Measurements from ENCODE around the gene EPS15. TPM values are rescaled to one million over a fixed set of nuclear protein-coding genes. Genes with fewer than 3 reads are reported as not detected.

The EPS15 gene
- total RNA-seq, 4 donors from 2014 or later: 56.9 to 80.5 (median 64.3) TPM

DNA sequence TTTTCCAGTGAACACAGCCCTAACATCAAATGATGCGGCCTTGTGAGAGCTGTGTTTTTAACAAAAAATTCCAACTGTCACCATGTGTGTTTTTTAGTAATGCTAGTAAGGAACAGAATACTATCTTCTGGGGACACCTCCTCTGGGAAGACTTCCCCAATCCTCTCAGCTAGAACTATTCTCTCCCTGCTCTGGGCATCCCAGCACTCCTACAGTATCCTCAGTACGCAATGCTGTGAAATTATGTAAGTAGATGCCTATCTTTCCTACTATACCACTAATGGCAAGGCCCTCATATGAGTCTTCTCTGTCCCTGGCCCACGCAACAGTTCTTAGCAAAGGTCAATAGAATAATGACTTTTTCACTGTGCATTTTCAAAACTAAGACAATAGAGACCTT lies 169.2 kb downstream of the EPS15 start:
- TF ChIP-seq, protein P1, sequence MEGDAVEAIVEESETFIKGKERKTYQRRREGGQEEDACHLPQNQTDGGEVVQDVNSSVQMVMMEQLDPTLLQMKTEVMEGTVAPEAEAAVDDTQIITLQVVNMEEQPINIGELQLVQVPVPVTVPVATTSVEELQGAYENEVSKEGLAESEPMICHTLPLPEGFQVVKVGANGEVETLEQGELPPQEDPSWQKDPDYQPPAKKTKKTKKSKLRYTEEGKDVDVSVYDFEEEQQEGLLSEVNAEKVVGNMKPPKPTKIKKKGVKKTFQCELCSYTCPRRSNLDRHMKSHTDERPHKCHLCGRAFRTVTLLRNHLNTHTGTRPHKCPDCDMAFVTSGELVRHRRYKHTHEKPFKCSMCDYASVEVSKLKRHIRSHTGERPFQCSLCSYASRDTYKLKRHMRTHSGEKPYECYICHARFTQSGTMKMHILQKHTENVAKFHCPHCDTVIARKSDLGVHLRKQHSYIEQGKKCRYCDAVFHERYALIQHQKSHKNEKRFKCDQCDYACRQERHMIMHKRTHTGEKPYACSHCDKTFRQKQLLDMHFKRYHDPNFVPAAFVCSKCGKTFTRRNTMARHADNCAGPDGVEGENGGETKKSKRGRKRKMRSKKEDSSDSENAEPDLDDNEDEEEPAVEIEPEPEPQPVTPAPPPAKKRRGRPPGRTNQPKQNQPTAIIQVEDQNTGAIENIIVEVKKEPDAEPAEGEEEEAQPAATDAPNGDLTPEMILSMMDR (IDR thresholded peaks at IDR 0.05): no peak
- no peak for TF ChIP-seq POLR2A (IDR thresholded peaks at IDR 0.05)
- intact Hi-C loops (cut with DNase I; ENCODE audit: low total_unique reads): no loop called here
- WGBS, 2 donors: 93 to 97% methylated on average over 3 of the region's 3 CpGs
- H3K4me3 ChIP-seq (ENCODE audit: low read depth, poor library complexity, severe bottlenecking): no peak overlapping the region
- DNase-seq (ENCODE audit: low spot score in 2 of 2): peak in 1 of 2 donors; percentile 15

DNA sequence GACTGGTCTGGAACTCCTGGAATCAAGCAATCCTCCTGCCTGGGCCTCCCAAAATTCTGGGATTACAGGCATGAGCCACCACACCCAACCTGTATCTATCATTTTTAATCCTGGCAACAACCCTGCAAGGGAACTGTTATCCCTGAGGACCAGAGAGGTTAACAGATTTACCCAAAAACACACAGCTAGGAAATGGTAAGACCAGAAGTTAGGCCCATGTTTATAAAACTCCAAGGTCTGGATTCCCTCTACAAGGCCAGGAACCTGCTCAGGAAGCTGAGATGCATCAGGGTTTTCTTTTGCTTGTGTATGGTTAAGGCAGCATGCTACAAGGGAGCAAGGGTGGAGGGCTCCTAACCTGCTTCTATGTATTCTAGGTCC lies 170.9 kb downstream of the EPS15 start:
- TF ChIP-seq, protein P1 (IDR thresholded peaks at IDR 0.05): no peak
- intact Hi-C loops (cut with DNase I; ENCODE audit: low total_unique reads): no loop called here
- H3K4me3 ChIP-seq (ENCODE audit: low read depth, poor library complexity, severe bottlenecking): no peak overlapping the region
- no peak for DNase-seq (ENCODE audit: low spot score in 2 of 2)

DNA sequence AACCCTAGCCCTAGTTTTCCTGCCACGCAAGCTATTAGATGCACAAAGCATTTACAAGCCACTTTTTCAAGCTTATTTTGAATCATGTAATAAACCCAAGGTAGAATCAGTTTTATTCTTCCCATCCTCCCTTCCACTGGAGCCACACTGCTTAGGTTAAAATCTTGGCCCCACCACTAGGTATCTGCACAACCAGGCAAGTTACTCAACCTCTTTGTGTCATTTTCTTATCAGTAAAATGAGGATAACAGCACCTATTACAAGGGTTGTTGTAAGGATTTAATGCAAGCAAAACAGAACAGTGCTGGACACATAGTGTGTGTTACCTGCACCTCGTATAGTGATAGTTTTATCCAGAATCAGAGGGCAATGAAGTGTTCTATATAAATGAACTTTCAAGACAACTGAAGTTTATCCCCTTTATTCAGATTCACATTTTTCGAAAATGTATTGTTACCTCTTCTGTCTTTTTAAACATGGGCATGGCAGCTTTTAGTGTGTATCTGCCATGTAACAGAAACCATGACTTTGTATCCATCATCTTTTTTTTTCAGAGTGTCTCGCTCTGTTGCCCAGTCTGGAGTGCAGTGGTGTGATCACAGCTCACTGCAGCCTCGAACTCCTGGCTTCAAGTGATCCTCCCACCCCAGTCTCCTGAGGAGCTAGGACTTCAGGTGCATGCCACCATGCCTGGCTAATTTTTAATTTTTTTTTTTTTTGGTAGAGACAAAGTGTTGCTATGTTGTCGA lies 171.5 kb downstream of the EPS15 start:
- TF ChIP-seq, protein P1 (IDR thresholded peaks at IDR 0.05): no peak
- TF ChIP-seq POLR2A (IDR thresholded peaks at IDR 0.05): no peak
- 87 to 89% methylated on average over 6 of the region's 6 CpGs for WGBS, 2 donors

DNA sequence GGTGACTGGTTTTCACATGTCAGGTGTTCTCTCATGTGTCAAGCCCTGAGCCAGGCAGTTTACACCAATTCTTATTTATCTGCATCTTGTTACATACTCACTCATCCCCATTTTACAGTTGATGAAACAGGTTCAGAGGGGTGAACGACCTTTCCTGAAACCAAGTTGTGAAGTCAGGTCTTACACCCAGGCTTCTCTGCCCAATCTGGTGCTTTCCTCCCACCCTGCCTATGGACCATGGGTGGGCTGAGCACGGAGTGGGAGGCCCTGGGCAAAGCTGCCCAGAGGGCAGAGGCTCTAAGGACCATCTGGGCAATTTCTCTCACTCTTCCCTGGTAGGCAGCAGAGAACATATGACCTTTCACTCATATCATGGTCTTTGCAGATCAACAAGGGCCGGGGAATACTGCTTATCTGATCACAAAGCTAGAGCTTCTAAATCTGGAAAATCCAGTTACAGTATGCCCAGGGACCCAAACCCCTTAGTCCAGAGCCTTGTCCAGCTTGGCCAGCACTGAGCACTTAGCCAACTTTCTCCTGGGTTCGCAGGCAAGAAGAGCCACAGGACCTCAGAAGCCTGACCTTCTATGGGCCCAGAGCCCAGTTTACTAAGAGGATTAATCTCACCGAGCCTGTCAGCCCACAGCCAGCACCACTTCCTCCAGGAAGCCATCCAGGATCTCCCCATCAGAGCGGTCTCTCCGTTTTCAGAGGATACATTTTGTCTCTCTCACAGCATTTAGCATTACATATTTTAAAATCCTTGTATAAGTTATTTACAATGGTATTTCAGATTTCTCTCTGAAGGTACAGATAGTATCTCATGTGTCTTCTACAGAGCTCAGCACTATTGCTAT lies 172.8 kb downstream of the EPS15 start:
- WGBS, 2 donors: 68 to 79% methylated on average over 7 of the region's 7 CpGs
- intact Hi-C loops (cut with DNase I; ENCODE audit: low total_unique reads): no loop called here
- DNase-seq (ENCODE audit: low spot score in 2 of 2): peak in 1 of 2 donors; percentile 63
- no peak overlapping the region for H3K4me3 ChIP-seq (ENCODE audit: low read depth, poor library complexity, severe bottlenecking)
- TF ChIP-seq POLR2A (IDR thresholded peaks at IDR 0.05): no peak
- TF ChIP-seq, protein P1 (IDR thresholded peaks at IDR 0.05): no peak

More for the DNA sequence above, 171.5 kb downstream of the EPS15 start:
- DNase-seq (ENCODE audit: low spot score in 2 of 2): peak in 1 of 2 donors; percentile 48
- no peak overlapping the region for H3K4me3 ChIP-seq (ENCODE audit: low read depth, poor library complexity, severe bottlenecking)
- intact Hi-C loops (cut with DNase I; ENCODE audit: low total_unique reads): no loop called here

DNA sequence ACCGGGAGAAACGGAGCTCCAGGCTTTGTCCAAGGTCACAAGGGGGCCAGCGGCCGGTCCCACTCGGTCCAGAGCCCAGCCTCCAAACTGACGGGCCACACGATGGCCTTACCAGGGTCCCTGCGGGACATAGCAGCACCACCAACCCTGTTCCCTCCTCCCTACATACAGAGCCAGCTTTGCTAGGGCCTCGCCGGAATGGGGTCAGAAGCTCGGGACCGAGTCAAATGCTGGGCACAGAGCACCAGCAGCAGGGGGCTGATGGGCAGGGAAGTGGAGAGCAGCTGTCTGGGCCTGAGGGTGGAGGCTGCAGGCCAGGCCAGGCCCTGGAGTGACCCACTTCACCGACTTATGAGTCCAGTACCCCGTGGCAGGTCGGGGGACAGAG lies 173.8 kb downstream of the EPS15 start:
- H3K4me3 ChIP-seq (ENCODE audit: low read depth, poor library complexity, severe bottlenecking): no peak overlapping the region

More for the DNA sequence above, 173.8 kb downstream of the EPS15 start:
- peak in 1 of 2 donors; percentile 81 for DNase-seq (ENCODE audit: low spot score in 2 of 2)
- intact Hi-C loops (cut with DNase I; ENCODE audit: low total_unique reads): no loop called here
- WGBS, 2 donors: 44 to 65% methylated on average over 13 to 15 of the region's 15 CpGs
- TF ChIP-seq, protein P1 (IDR thresholded peaks at IDR 0.05): no peak
- TF ChIP-seq POLR2A (IDR thresholded peaks at IDR 0.05): no peak

Measured in lower leg skin (tissue), 4 donors.